Activated T-helper 17 cell treated with anti-CD3 and anti-CD28 coated beads, Interleukin-2, amount 50 U/mL, for 72 hours (primary cell): Measurements from ENCODE around the gene PPP2R1B. TPM values are rescaled to one million over a fixed set of nuclear protein-coding genes. Genes with fewer than 3 reads are reported as not detected.
"Not testable (repeated sequence)": the region's sequence is repeated elsewhere in the genome, so short reads cannot be mapped to it uniquely, and the experiment has no call there.

Experiments
- ATAC-seq: fragments of 150-1000 bp; cut with Tn5 transposase; replicated peaks from 2 replicates; pipeline ENCODE4 v1.10.0; 2021; ENCODE audit warnings: mild to moderate bottlenecking, moderate library complexity
- H3K27ac Mint-ChIP-seq: one replicate; pipeline ENCODE4 v1.8.0; 2022; ENCODE audit warnings: mixed read lengths
- H3K27me3 Mint-ChIP-seq: one replicate; pipeline ENCODE4 v1.8.0; 2022; ENCODE audit warnings: mixed read lengths
- H3K36me3 Mint-ChIP-seq: one replicate; pipeline ENCODE4 v1.8.0; 2022; ENCODE audit warnings: low read depth, mild to moderate bottlenecking, mixed read lengths
- H3K4me1 Mint-ChIP-seq: one replicate; pipeline ENCODE4 v1.8.0; 2022; ENCODE audit warnings: mixed read lengths
- H3K4me3 Mint-ChIP-seq: one replicate; pipeline ENCODE4 v1.8.0; 2022; ENCODE audit warnings: mild to moderate bottlenecking, mixed read lengths
- H3K9me3 Mint-ChIP-seq: one replicate; pipeline ENCODE4 v1.8.0; 2022; ENCODE audit warnings: mixed read lengths
- total RNA-seq, 2 donors: library from RNA; stranded (reverse); gene quantifications; one replicate each; pipeline ENCODE4 v1.2.3, GENCODE V29; 2022

PPP2R1B gene
- total RNA-seq, 2 donors from 2014 or later: 46.9 to 72.6 TPM

DNA sequence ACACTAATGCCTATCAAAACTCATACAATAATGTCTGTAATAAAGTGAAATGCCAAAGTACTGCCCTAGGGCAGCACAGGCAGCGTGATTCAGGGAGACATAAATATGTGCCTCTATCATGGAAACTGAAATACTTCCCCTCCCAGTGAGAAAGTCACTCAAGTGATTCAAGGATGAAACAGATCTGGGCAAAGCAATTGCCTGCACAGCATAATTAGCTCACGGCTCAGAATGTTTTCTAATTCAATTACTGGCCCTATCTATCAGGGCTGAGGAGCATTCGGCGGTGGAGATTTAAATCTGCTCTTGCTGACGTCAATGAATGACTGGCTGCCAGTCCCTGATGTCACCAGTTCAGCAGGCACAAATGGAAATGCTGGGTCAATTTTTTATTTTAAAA, 27.7 kb upstream of the PPP2R1B start:
- H3K27me3 Mint-ChIP-seq: no peaks in the 10 kb centered on the region
- no peak for ATAC-seq
- no peaks in the 10 kb centered on the region for H3K4me1 Mint-ChIP-seq
- no peak overlapping the region for H3K4me3 Mint-ChIP-seq
- no peak overlapping the region for H3K27ac Mint-ChIP-seq
- peaks cover 41% of the 10 kb centered on the region for H3K36me3 Mint-ChIP-seq
- no peaks in the 10 kb centered on the region for H3K9me3 Mint-ChIP-seq

DNA sequence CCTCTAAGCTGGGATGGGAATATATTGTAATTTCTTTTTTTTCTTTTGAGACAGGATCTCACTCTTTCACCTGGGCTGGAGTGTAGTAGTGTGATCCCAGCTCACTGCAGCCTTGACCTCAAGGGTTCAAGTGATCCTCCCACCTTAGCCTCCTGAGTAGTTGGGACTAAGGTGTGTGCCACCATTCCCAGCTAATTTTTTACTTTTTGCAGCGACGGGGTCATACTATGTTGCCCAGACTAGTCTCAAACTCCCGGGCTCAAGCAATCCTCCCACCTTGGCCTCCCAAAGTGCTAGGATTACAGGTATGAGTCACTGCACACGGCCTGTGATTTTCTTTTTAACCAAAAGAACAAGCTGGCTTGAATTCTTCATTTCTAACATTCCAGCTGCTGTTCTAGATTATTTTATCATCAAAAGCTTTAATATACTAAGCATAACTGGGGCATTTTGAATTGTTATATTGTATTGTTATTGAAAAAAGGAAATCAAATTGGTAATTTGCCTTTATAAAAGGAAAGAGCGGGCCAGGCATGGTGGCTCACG, 26.8 kb upstream of the PPP2R1B start:
- H3K36me3 Mint-ChIP-seq: peaks cover 33% of the 10 kb centered on the region
- no peaks in the 10 kb centered on the region for H3K27me3 Mint-ChIP-seq
- H3K9me3 Mint-ChIP-seq: no peaks in the 10 kb centered on the region
- no peak for ATAC-seq
- H3K27ac Mint-ChIP-seq: no peak overlapping the region
- H3K4me1 Mint-ChIP-seq: no peaks in the 10 kb centered on the region
- H3K4me3 Mint-ChIP-seq: no peak overlapping the region

- no peaks in the 10 kb centered on the region for H3K4me1 Mint-ChIP-seq
- H3K9me3 Mint-ChIP-seq: no peaks in the 10 kb centered on the region
- no peak overlapping the region for H3K4me3 Mint-ChIP-seq
- peaks cover 28% of the 10 kb centered on the region for H3K36me3 Mint-ChIP-seq
- ATAC-seq: no peak
- no peak overlapping the region for H3K27ac Mint-ChIP-seq
- H3K27me3 Mint-ChIP-seq: no peaks in the 10 kb centered on the region
Measured at GRCh38 chr11:111792314-111792713, 26.1 kb upstream of the PPP2R1B start.

- Mint-ChIP-seq H3K4me1 (no peaks in the 10 kb centered on the region), H3K27me3 (no peaks in the 10 kb centered on the region)
Measured at GRCh38 chr11:111788464-111788863, 22.3 kb upstream of the PPP2R1B start.

DNA sequence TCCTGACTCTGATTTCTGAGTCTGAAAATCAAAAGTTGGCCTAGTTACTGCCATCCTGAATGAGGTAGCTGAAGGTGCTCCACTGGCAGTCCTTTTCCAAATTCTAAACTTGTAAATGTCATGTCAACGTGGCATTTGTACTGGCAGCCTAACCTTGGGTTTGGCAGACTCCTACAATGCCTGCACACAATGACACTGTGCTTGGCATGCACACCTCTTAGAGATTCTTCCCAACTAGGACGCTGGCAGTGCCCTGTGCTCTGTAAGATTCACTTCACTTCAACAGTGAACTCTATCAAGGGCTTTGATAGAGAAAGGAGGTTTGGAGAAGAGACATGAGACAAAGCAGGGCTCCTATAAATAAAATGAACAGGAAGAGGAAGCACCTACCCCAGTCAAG, 21.9 kb upstream of the PPP2R1B start:
- no peak for ATAC-seq
- Mint-ChIP-seq H3K4me3 (no peak overlapping the region), H3K27ac (no peak overlapping the region), H3K9me3 (no peaks in the 10 kb centered on the region), H3K27me3 (no peaks in the 10 kb centered on the region), H3K36me3 (peaks cover 38% of the 10 kb centered on the region), H3K4me1 (no peaks in the 10 kb centered on the region)

More at GRCh38 chr11:111788464-111788863, 22.3 kb upstream of the PPP2R1B start:
- no peak overlapping the region for H3K27ac Mint-ChIP-seq
- H3K9me3 Mint-ChIP-seq: no peaks in the 10 kb centered on the region
- H3K4me3 Mint-ChIP-seq: no peak overlapping the region
- H3K36me3 Mint-ChIP-seq: peaks cover 38% of the 10 kb centered on the region
- no peak for ATAC-seq

DNA sequence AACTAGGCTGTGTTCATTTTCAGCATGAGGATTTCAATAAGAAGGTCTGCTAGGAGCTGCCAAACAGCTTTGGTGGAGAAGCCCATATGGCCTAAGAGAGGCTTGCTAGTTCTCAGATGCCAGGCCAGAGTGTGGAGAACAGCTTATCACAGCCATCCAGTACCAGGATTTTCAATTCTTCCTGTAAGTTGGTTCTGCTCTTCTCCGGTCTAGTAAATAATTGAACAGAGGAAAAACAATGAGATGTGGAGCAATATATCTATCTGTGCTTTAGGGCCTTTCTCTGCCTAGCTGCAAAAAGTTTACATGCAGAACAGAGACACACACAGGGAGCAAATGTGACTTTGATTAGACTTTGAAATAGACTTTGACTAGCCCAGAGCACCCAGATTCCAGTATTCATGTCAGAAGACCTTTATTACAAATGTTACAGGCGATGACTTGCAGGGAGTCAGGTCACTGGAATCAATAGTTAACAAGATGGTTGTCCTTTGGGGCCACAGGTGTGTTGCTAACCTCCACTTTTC, 19.8 kb upstream of the PPP2R1B start:
- Mint-ChIP-seq H3K4me3 (no peak overlapping the region), H3K27me3 (no peaks in the 10 kb centered on the region), H3K27ac (peak overlapping the region; percentile 5), H3K9me3 (no peaks in the 10 kb centered on the region), H3K36me3 (peaks cover 38% of the 10 kb centered on the region), H3K4me1 (no peaks in the 10 kb centered on the region)
- ATAC-seq: no peak

- no peak overlapping the region for H3K4me3 Mint-ChIP-seq
- H3K27ac Mint-ChIP-seq: no peak overlapping the region
- H3K9me3 Mint-ChIP-seq: no peaks in the 10 kb centered on the region
- H3K36me3 Mint-ChIP-seq: peaks cover 31% of the 10 kb centered on the region
- H3K4me1 Mint-ChIP-seq: no peaks in the 10 kb centered on the region
- no peak for ATAC-seq
- H3K27me3 Mint-ChIP-seq: no peaks in the 10 kb centered on the region
Measured at GRCh38 chr11:111785076-111785475, 18.9 kb upstream of the PPP2R1B start.

DNA sequence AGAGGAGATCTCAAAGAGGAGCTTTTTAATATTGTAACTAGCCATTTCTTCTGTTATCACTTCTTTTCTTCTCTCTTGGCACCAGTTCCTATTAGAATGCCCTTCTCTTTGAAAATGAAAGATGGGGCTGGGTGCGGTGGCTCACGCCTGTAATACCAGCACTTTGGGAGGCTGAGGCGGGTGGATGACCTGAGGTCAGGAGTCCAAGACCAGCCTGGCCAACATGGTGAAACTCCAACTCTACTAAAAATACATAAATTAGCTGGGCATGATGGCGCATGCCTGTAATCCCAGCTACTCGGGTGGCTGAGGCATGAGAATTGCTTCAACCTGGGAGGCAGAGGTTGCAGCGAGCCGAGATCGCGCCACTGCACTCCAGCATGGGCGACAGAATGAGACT, 18.1 kb upstream of the PPP2R1B start:
- H3K27ac Mint-ChIP-seq, H3K4me1 Mint-ChIP-seq, H3K27me3 Mint-ChIP-seq, H3K4me3 Mint-ChIP-seq, ATAC-seq, H3K9me3 Mint-ChIP-seq: not testable (repeated sequence)
- H3K36me3 Mint-ChIP-seq: peaks cover 28% of the 10 kb centered on the region

DNA sequence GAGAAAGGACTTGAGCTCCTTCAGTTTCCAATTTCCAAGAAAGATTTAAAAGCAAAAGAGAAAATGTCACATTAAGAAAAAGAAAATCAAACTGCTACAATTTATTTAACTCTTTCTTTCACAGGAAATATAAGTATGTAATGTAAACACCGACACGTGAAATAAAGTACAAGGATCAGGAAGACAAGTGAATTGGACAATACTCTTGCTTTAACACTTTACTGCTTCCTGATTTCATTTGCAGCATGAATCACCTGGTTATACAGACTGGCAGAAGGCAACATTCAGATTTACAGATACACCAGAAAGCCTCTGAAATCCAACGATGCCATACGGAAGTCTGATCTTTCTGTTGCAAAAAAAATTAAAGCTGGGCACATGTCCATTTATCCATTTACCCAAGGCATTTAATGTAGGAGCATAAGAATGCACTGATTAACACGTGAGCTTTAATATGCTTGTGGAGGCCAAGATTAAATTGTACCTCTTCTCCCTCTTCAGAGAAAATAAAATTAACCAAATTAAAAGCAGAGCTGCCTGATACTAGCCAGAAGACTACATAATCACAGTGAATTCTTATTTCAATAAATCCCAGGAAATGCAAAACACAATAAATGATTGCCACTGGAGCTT, 16.0 kb upstream of the PPP2R1B start:
- no peaks in the 10 kb centered on the region for H3K9me3 Mint-ChIP-seq
- no peaks in the 10 kb centered on the region for H3K27me3 Mint-ChIP-seq
- no peak overlapping the region for H3K4me3 Mint-ChIP-seq
- ATAC-seq: no peak
- H3K36me3 Mint-ChIP-seq: peaks cover 28% of the 10 kb centered on the region
- H3K4me1 Mint-ChIP-seq: no peaks in the 10 kb centered on the region
- no peak overlapping the region for H3K27ac Mint-ChIP-seq

GRCh38 chr11:111779118-111779517, 12.9 kb upstream of the PPP2R1B start:
- Mint-ChIP-seq H3K27me3 (no peaks in the 10 kb centered on the region), H3K4me3 (no peak overlapping the region), H3K4me1 (no peaks in the 10 kb centered on the region), H3K9me3 (no peaks in the 10 kb centered on the region), H3K27ac (no peak overlapping the region), H3K36me3 (peaks cover under 1% of the 10 kb centered on the region)
- ATAC-seq: no peak

- Mint-ChIP-seq H3K27ac (no peak overlapping the region), H3K4me1 (no peaks in the 10 kb centered on the region), H3K27me3 (no peaks in the 10 kb centered on the region), H3K9me3 (no peaks in the 10 kb centered on the region), H3K36me3 (no peaks in the 10 kb centered on the region), H3K4me3 (no peak overlapping the region)
- ATAC-seq: no peak
Measured at GRCh38 chr11:111778047-111778558, 11.9 kb upstream of the PPP2R1B start.

DNA sequence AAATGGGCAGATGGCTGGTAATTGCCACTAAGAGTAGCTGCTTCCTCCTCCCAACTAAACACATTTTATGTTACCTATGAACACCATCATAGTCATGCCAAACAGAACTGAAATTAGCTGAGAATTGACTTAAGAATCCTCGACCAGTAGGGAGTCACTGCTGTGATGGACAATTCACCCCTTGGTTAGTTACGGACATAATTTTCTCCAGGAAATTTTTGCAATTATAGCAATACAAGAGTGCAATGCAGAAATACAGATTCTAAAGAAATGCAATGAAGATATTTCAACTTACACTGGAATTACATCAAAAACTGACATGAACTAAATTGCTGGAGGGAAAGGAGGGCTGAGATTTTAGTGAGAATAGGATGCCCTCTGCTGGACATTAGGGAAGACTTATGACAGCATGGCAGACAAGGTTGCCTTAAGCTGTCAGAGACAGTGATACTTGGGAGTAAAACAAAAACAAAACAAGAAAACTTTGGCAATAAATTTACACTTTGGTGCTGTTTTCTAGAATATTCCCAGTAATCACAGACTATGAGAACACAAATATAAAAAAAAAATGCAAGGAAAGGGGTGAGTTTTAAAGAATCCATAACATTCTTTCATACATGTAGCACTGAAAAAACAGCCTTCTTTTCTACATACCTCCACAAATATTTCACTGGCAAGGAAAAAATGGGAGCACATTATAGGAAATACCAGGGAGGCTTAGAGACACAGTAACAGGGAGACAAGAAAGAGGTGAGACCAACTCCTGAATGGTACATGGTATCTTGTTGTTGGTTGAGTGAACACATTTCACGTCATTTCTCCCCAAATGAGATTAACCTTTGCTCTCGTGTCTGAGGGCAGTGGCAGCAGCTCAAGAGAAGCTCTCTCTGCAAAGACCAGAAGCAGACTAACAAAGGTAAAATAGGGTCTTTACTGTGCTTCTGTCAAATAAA, 11.2 kb upstream of the PPP2R1B start:
- H3K36me3 Mint-ChIP-seq: no peaks in the 10 kb centered on the region
- no peak overlapping the region for H3K4me3 Mint-ChIP-seq
- H3K9me3 Mint-ChIP-seq: no peaks in the 10 kb centered on the region
- no peak overlapping the region for H3K27ac Mint-ChIP-seq
- H3K27me3 Mint-ChIP-seq: no peaks in the 10 kb centered on the region
- no peaks in the 10 kb centered on the region for H3K4me1 Mint-ChIP-seq
- peak; percentile 85 for ATAC-seq

DNA sequence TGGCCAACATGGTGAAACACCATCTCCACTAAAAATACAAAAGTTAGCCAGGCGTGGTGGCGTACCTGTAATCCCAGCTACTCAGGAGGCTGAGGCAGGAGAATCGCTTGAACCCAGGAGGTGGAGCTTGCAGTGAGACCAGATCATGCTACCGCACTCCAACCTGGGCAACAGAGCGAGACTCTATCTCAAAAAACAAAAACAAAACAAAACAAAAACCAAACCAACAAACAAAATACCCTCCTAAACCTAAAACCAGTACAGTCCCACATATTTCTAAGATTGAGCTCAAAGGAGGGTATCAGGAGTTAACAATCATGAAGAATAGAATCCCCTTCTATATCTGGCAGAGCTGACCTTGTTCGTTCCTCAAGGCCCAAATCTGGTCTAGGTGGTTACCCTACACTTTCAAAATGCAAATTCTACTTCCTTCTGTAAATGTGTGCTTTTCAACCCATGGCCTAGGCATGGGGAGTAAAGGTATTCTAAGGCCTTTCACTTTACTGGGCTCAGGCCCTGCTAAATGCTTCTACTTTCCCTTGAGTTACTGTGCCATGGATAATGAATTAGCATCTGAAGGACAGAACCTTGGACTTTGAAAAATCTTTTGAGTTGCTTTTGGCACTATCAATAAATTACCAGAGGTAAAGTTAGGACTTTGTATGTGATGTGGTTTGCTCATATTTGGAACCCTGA, 10.4 kb upstream of the PPP2R1B start:
- no peaks in the 10 kb centered on the region for H3K4me1 Mint-ChIP-seq
- no peaks in the 10 kb centered on the region for H3K27me3 Mint-ChIP-seq
- H3K9me3 Mint-ChIP-seq: no peaks in the 10 kb centered on the region
- no peaks in the 10 kb centered on the region for H3K36me3 Mint-ChIP-seq
- no peak overlapping the region for H3K4me3 Mint-ChIP-seq
- H3K27ac Mint-ChIP-seq: no peak overlapping the region
- no peak for ATAC-seq
